Liver (tissue), 9 donors: ENCODE measurements around the gene GPATCH3. TPM values are rescaled to one million over a fixed set of nuclear protein-coding genes. Genes with fewer than 3 reads are reported as not detected.
A peak's percentile ranks its signal among the peaks of the same experiment; 100 is the strongest.

Experiments used
- DNase-seq: peaks from one replicate; pipeline ENCODE4 v3.0.0-alpha.2; 2017; ENCODE audit warnings: low spot score
- H3K27ac ChIP-seq, 2 donors: one replicate each; pipeline ENCODE4 v1.7.0; 2013; ENCODE audit warnings: inconsistent platforms in 2 of 2, low read length in 2 of 2, control low read depth in 1 of 2, low read depth in 1 of 2, mild to moderate bottlenecking in 1 of 2
- H3K27me3 ChIP-seq, 4 donors: one replicate each; pipeline versions ENCODE4 v1.6.1 to v1.7.0; 2013; ENCODE audit warnings: low read length in 3 of 4, inconsistent platforms in 1 of 4, mild to moderate bottlenecking in 1 of 4, moderate library complexity in 1 of 4; ENCODE audit not compliant: control insufficient read depth in 4 of 4, insufficient read depth in 4 of 4
- H3K36me3 ChIP-seq, 4 donors: one replicate each; pipeline versions ENCODE4 v1.6.1 to v1.7.0; 2013; ENCODE audit warnings: low read length in 3 of 4, mild to moderate bottlenecking in 3 of 4, low read depth in 1 of 4, moderate library complexity in 1 of 4; ENCODE audit not compliant: control insufficient read depth in 4 of 4, insufficient read depth in 3 of 4
- H3K4me1 ChIP-seq, 4 donors: one replicate each; pipeline versions ENCODE4 v1.6.1 to v1.7.0; 2013; ENCODE audit warnings: low read length in 3 of 4, mild to moderate bottlenecking in 3 of 4, moderate library complexity in 1 of 4; ENCODE audit not compliant: control insufficient read depth in 4 of 4, insufficient read depth in 4 of 4
- H3K4me3 ChIP-seq, 3 donors: one replicate each; pipeline versions ENCODE4 v1.6.1 to v1.7.0; 2013; ENCODE audit warnings: low read length in 3 of 3, control low read depth in 1 of 3, low read depth in 1 of 3, mild to moderate bottlenecking in 1 of 3
- H3K9ac ChIP-seq, 2 donors: one replicate each; pipeline ENCODE4 v1.7.0; 2013; ENCODE audit warnings: low read length in 2 of 2, mild to moderate bottlenecking in 2 of 2, moderate library complexity in 2 of 2, control low read depth in 1 of 2, low read depth in 1 of 2
- H3K9me3 ChIP-seq, 4 donors: one replicate each; pipeline versions ENCODE4 v1.6.1 to v1.7.0; 2013; ENCODE audit warnings: low read length in 3 of 4; ENCODE audit not compliant: control insufficient read depth in 4 of 4
- EGR1 ChIP-seq, 2 donors: IDR thresholded peaks; 2 replicates each; pipeline ENCODE4 v1.6.1; 2016 to 2018; ENCODE audit warnings: antibody characterized with exemption in 2 of 2, low read depth in 2 of 2
- FOXA1 ChIP-seq: IDR thresholded peaks from 2 replicates; pipeline ENCODE4 v1.6.1; 2016; ENCODE audit warnings: antibody characterized with exemption
- FOXA2 ChIP-seq: IDR thresholded peaks from 2 replicates; pipeline ENCODE4 v1.6.1; 2016; ENCODE audit warnings: antibody characterized with exemption
- GABPA ChIP-seq, 2 donors: IDR thresholded peaks in 1 of 2; conservative IDR thresholded peaks in 1 of 2; 2 replicates each; pipeline ENCODE4 v1.6.1; 2016; ENCODE audit warnings: antibody characterized with exemption in 2 of 2, mild to moderate bottlenecking in 1 of 2, moderate library complexity in 1 of 2
- HNF4A ChIP-seq, 2 donors: conservative IDR thresholded peaks; 2 replicates each; pipeline ENCODE4 v1.6.1; 2016; ENCODE audit warnings: antibody characterized with exemption in 2 of 2, mild to moderate bottlenecking in 2 of 2
- HNF4G ChIP-seq: IDR thresholded peaks from 2 replicates; pipeline ENCODE4 v1.6.1; 2016; ENCODE audit warnings: antibody characterized with exemption
- JUND ChIP-seq, 2 donors: IDR thresholded peaks; 2 replicates each; pipeline ENCODE4 v1.6.1; 2016; ENCODE audit warnings: antibody characterized with exemption in 2 of 2
- NR2F2 ChIP-seq: IDR thresholded peaks from 2 replicates; pipeline ENCODE4 v1.6.1; 2016; ENCODE audit warnings: antibody characterized with exemption
- RAD21 ChIP-seq, 2 donors: IDR thresholded peaks; 2 replicates each; pipeline ENCODE4 v1.6.1; 2016; ENCODE audit warnings: antibody characterized with exemption in 2 of 2, mild to moderate bottlenecking in 2 of 2
- RXRA ChIP-seq, 2 donors: IDR thresholded peaks; 2 replicates each; pipeline ENCODE4 v1.6.1; 2017 to 2018; ENCODE audit warnings: antibody characterized with exemption in 2 of 2, mild to moderate bottlenecking in 1 of 2
- SP1 ChIP-seq: IDR thresholded peaks from 2 replicates; pipeline ENCODE4 v1.6.1; 2018; ENCODE audit warnings: antibody characterized with exemption, mild to moderate bottlenecking
- TAF1 ChIP-seq: conservative IDR thresholded peaks from 2 replicates; pipeline ENCODE4 v1.6.1; 2016; ENCODE audit warnings: antibody characterized with exemption, mild to moderate bottlenecking
- YY1 ChIP-seq: IDR thresholded peaks from 2 replicates; pipeline ENCODE4 v1.6.1; 2016; ENCODE audit warnings: antibody characterized with exemption, mild to moderate bottlenecking
- WGBS: extraction: QIAGEN DNeasy Blood & Tissue Kit; methylation state at CpG from one replicate; pipeline ENCODE4 v1.1.7; 2013; 5-methylcytosine and 5-hydroxymethylcytosine counted together
- polyA plus RNA-seq, 2 donors: library from polyadenylated mRNA; stranded (reverse) in 1 of 2; unstranded in 1 of 2; fragments of 200-250 nt in 1 of 2; fragments of >200 nt in 1 of 2; fragmentation: Nextera tagmentation in 1 of 2; extraction: Ambion mirVana in 1 of 2; gene quantifications; one replicate each; pipeline versions ENCODE4 v1.2.1 to v1.2.3, GENCODE V29; 2013 to 2015
- total RNA-seq, 2 donors: library from RNA; depleted of rRNA; stranded (reverse); fragments of >200 nt; gene quantifications; one replicate each; pipeline ENCODE4 v1.2.3, GENCODE V29; 2014
- TF ChIP-seq, protein P1 (sequence below): fragments of 150-350 bp; IDR thresholded peaks from 2 replicates; pipeline ENCODE4 v1.5.1; 2017; ENCODE audit warnings: improper control_type of control experiment, low read depth, low read length; ENCODE audit not compliant: missing input control
- TF ChIP-seq, protein P2 (sequence below): IDR thresholded peaks from 2 replicates; pipeline ENCODE4 v1.6.1; 2016; ENCODE audit warnings: antibody characterized with exemption
- TF ChIP-seq, protein P3 (sequence below): IDR thresholded peaks from 2 replicates; pipeline ENCODE4 v1.6.1; 2016; ENCODE audit warnings: antibody characterized with exemption
- TF ChIP-seq, protein P4 (sequence below): IDR thresholded peaks from 2 replicates; pipeline ENCODE4 v1.6.1; 2016; ENCODE audit warnings: antibody characterized with exemption
- TF ChIP-seq, protein P5 (sequence below): IDR thresholded peaks from 2 replicates; pipeline ENCODE4 v1.6.1; 2016; ENCODE audit warnings: antibody characterized with exemption, mild to moderate bottlenecking
- donor health status: healthy.
- donor health status: healthy.
- donor health status: healthy.
- donor health status: healthy.
- donor health status: healthy.

GPATCH3 gene
- total and polyA plus RNA-seq, 4 donors: 5.8 to 6.3 (median 6.2) TPM

DNA sequence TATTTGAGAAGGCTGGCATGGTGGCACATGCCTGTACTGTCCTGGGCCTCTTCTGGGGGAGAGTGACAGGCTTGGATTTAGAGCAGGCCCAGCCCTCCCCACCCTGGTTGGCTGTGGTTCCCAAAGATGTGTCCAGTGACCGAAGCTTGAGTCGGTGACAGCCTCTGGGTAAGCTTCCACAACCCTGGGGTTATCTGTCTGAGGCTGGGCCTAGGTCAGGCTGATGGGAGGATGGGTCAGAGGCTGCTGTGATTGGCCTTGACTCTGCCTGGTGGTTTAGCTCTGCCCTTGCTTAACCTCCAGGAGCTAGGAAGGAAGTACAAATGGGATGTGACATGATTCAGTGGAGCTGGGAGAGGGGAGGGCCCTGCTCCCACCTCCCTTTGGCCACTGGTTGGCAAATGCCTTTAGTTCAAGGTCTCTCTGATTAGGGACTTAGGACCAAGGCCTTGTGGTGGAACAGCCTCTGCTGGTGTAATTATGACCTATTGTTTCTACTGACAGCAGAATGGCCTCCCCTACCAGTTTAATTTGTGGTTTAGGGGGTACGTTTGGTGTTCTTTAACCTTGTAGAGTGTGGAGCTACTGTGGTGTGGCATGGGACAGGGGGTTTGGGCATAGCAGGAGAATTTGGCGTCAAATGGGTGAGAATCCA lies 37.9 kb upstream of the GPATCH3 start (continued):
- TF ChIP-seq FOXA2 (peak; percentile 78), FOXA1 (peak; percentile 91), TAF1 (peak; percentile 82), RXRA (IDR thresholded peaks at IDR 0.05) (peak; percentile 99 to 100), NR2F2 (peak; percentile 98), HNF4A (conservative IDR thresholded peaks at IDR 0.05) (peak; percentile 97)
- TF ChIP-seq, protein P1, sequence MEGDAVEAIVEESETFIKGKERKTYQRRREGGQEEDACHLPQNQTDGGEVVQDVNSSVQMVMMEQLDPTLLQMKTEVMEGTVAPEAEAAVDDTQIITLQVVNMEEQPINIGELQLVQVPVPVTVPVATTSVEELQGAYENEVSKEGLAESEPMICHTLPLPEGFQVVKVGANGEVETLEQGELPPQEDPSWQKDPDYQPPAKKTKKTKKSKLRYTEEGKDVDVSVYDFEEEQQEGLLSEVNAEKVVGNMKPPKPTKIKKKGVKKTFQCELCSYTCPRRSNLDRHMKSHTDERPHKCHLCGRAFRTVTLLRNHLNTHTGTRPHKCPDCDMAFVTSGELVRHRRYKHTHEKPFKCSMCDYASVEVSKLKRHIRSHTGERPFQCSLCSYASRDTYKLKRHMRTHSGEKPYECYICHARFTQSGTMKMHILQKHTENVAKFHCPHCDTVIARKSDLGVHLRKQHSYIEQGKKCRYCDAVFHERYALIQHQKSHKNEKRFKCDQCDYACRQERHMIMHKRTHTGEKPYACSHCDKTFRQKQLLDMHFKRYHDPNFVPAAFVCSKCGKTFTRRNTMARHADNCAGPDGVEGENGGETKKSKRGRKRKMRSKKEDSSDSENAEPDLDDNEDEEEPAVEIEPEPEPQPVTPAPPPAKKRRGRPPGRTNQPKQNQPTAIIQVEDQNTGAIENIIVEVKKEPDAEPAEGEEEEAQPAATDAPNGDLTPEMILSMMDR: no peak
- TF ChIP-seq, protein P2, sequence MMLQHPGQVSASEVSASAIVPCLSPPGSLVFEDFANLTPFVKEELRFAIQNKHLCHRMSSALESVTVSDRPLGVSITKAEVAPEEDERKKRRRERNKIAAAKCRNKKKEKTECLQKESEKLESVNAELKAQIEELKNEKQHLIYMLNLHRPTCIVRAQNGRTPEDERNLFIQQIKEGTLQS: peak; percentile 58

DNA sequence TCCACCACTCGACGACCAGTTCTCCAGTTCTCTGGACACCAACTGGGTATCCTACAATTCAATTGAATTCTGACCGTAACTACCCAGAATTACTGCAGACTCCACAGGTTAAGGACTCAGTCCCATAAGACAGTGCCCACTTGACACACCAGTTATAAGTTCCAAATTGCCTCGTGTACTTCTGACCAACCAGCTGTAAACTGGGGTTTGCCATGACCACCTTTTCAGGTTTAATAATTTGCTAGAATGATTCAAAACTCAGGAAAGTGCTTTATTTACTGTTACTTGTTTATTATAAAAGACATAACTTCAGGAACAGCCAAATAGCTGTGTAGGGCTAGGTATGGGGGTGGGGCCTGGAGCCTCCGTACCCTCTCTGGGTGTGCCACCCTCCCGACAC lies 36.6 kb upstream of the GPATCH3 start:
- Histone ChIP-seq H3K4me1 (peaks cover 20 to 38% (median 28%) of the 10 kb centered on the region in 4 donors), H3K27ac (peak overlapping the region; percentile 47 to 91)
- WGBS: 62% methylated on average over 6 of the region's 6 CpGs

More for the DNA sequence above, 36.6 kb upstream of the GPATCH3 start:
- no peaks in the 10 kb centered on the region for H3K9me3 ChIP-seq
- no peaks in the 10 kb centered on the region for H3K27me3 ChIP-seq
- H3K36me3 ChIP-seq: peaks cover 5 to 12% (median 9%) of the 10 kb centered on the region in 4 donors
- no peak overlapping the region for H3K9ac ChIP-seq
- no peak for DNase-seq
- H3K4me3 ChIP-seq: no peak overlapping the region
- TF ChIP-seq FOXA2: no peak
- TF ChIP-seq GABPA (IDR thresholded peaks at IDR 0.05 in 1 of 2, conservative IDR thresholded peaks at IDR 0.05 in 1 of 2): no peak
- no peak for TF ChIP-seq HNF4G
- no peak for TF ChIP-seq RXRA (IDR thresholded peaks at IDR 0.05)
- TF ChIP-seq, protein P1: no peak
- no peak for TF ChIP-seq HNF4A (conservative IDR thresholded peaks at IDR 0.05)
- TF ChIP-seq, protein P2: no peak
- TF ChIP-seq NR2F2: no peak
- TF ChIP-seq EGR1 (IDR thresholded peaks at IDR 0.05; ENCODE audit: low read depth in 2 of 2): no peak
- TF ChIP-seq, protein P3, sequence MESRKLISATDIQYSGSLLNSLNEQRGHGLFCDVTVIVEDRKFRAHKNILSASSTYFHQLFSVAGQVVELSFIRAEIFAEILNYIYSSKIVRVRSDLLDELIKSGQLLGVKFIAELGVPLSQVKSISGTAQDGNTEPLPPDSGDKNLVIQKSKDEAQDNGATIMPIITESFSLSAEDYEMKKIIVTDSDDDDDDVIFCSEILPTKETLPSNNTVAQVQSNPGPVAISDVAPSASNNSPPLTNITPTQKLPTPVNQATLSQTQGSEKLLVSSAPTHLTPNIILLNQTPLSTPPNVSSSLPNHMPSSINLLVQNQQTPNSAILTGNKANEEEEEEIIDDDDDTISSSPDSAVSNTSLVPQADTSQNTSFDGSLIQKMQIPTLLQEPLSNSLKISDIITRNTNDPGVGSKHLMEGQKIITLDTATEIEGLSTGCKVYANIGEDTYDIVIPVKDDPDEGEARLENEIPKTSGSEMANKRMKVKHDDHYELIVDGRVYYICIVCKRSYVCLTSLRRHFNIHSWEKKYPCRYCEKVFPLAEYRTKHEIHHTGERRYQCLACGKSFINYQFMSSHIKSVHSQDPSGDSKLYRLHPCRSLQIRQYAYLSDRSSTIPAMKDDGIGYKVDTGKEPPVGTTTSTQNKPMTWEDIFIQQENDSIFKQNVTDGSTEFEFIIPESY: no peak
- TF ChIP-seq FOXA1: no peak
- TF ChIP-seq, protein P4, sequence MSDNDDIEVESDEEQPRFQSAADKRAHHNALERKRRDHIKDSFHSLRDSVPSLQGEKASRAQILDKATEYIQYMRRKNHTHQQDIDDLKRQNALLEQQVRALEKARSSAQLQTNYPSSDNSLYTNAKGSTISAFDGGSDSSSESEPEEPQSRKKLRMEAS: no peak
- no peak for TF ChIP-seq TAF1
- no peak for TF ChIP-seq YY1
- TF ChIP-seq SP1: no peak
- no peak for TF ChIP-seq RAD21 (IDR thresholded peaks at IDR 0.05)
- TF ChIP-seq JUND (IDR thresholded peaks at IDR 0.05): no peak
- TF ChIP-seq, protein P5, sequence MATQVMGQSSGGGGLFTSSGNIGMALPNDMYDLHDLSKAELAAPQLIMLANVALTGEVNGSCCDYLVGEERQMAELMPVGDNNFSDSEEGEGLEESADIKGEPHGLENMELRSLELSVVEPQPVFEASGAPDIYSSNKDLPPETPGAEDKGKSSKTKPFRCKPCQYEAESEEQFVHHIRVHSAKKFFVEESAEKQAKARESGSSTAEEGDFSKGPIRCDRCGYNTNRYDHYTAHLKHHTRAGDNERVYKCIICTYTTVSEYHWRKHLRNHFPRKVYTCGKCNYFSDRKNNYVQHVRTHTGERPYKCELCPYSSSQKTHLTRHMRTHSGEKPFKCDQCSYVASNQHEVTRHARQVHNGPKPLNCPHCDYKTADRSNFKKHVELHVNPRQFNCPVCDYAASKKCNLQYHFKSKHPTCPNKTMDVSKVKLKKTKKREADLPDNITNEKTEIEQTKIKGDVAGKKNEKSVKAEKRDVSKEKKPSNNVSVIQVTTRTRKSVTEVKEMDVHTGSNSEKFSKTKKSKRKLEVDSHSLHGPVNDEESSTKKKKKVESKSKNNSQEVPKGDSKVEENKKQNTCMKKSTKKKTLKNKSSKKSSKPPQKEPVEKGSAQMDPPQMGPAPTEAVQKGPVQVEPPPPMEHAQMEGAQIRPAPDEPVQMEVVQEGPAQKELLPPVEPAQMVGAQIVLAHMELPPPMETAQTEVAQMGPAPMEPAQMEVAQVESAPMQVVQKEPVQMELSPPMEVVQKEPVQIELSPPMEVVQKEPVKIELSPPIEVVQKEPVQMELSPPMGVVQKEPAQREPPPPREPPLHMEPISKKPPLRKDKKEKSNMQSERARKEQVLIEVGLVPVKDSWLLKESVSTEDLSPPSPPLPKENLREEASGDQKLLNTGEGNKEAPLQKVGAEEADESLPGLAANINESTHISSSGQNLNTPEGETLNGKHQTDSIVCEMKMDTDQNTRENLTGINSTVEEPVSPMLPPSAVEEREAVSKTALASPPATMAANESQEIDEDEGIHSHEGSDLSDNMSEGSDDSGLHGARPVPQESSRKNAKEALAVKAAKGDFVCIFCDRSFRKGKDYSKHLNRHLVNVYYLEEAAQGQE: no peak
